ENCODE data around the gene PROZ.

DNA sequence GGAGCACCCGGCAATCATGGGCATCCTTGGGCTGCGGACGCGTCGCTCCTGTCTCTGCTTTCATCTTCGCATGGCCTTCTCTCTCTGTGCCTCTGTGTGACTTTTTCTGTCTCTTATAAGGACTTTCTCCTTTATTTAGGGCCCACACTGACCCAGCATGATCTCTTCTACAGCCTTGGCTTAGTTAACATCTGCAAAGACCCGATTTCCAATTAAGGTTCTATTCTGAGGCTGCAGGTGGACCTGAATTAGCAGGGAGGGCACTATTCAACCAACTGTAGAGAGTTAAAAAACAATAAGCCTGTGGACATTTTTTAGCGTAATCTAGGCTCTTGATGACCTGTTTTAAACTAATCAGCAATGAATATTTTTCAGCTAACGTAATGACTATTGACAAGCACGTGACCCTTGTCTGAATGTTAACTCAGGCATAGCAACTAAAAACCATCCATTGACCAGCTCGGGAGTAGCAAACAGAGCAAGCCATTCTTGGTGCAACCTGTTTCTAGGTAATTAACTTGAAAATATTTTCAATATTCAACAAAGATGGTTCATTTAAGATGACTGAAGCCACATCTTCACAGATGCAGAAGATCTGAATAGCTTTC lies 20.7 kb upstream of the PROZ start:
- no peak for TF ChIP-seq POLR2A (IDR thresholded peaks at IDR 0.05; ENCODE audit: low read length)
- no peak for TF ChIP-seq GATA1 (IDR thresholded peaks at IDR 0.05; ENCODE audit: low read depth, low read length)
